GM10266 (cell line): ENCODE measurements around the gene RAI1.
A peak's percentile ranks its signal among the peaks of the same experiment; 100 is the strongest.

Experiments used
- DNase-seq: peaks from one replicate; pipeline ENCODE4 v3.0.0; 2012; ENCODE audit errors: extremely low spot score
- TF ChIP-seq, protein P1 (sequence below): IDR thresholded peaks from 2 replicates; pipeline ENCODE4 v1.5.1; 2012; ENCODE audit warnings: mild to moderate bottlenecking, low read depth; ENCODE audit not compliant: control insufficient read depth, insufficient read depth; ENCODE audit errors: missing control alignments

RAI1 gene

DNA sequence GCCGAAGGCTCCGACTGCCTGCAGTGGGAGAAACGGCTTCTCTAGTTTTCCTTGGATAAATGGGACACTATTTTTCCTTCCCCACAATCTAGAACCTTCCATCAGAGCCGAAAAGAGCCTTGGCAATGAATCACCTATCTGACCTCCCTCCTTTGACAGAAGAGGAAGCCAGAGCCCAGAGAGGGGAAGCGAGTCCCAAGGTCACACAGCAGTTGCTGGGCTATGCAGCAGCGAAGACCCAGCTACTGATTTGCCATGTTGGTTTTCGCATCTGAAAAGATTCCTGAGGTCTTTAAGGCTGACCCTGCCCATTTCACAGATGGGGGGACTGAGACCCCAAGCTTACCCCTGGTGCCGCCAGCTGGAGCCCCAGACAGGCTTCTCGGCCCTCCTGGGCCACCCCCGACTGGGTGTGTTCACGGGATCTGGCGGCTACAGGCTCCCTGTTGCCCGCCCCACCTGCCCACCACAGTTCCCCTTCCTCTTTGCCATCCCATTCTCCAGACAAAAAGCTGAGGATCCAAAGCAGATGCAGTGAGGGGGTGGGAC, 45.9 kb downstream of the RAI1 start:
- TF ChIP-seq, protein P1, sequence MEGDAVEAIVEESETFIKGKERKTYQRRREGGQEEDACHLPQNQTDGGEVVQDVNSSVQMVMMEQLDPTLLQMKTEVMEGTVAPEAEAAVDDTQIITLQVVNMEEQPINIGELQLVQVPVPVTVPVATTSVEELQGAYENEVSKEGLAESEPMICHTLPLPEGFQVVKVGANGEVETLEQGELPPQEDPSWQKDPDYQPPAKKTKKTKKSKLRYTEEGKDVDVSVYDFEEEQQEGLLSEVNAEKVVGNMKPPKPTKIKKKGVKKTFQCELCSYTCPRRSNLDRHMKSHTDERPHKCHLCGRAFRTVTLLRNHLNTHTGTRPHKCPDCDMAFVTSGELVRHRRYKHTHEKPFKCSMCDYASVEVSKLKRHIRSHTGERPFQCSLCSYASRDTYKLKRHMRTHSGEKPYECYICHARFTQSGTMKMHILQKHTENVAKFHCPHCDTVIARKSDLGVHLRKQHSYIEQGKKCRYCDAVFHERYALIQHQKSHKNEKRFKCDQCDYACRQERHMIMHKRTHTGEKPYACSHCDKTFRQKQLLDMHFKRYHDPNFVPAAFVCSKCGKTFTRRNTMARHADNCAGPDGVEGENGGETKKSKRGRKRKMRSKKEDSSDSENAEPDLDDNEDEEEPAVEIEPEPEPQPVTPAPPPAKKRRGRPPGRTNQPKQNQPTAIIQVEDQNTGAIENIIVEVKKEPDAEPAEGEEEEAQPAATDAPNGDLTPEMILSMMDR, result no peak
- no peak for DNase-seq

DNA sequence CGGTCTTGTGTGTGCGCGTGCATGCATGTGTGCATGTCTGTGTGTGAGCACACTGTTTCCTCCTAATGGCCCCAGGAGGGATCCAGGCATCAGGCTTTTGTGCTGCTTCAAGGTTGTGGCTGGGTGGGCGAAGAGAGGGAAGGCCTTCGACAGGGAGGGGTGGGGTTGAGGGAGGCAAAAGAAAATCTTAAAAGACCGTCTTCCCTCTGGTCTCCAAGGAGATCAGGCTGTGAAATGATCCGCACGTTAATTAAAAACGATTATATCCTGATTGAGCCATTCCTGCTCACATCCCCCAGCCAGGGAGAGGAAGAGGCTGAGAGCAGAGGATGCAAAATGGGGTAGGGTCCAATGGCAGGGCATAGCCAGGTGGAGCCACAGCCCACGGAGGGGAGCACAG, 46.9 kb downstream of the RAI1 start:
- DNase-seq, result no peak

DNA sequence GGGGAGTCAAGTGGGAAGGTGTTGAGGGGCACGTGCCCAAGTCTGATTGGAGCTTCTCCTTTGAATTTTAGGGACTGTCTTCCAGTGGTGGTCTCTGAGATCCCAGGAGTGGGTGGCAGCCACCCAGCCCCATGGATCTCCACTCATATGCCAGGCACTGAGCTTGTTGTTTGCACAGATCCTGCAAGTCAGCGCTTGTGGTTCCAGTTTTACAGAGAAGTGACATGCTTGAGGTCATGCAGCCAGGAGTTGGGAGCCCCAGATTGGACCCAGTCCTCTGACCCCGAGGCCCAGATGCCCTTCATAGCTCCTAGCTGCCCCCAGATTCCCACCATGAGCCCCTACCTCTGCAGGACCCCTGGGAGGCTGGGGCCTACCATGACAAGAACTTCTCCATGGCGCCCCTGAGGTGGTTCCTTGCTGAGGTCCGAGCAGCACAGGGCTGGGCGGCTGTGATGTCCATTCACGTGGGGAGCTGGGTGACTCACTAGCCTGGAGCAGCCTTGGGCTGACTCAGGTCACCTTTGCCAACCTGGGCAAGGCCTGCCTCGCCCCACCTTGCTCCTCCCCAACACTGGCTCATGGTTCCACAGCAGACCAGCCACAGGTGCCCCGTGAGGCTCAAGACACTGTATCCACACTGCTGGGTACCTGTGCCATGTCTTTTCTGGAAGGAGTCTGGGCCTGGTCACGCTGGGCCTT, 47.4 kb downstream of the RAI1 start:
- TF ChIP-seq, protein P1, result no peak
- no peak for DNase-seq

More for the DNA sequence above, 46.9 kb downstream of the RAI1 start:
- TF ChIP-seq, protein P1, result no peak

DNA sequence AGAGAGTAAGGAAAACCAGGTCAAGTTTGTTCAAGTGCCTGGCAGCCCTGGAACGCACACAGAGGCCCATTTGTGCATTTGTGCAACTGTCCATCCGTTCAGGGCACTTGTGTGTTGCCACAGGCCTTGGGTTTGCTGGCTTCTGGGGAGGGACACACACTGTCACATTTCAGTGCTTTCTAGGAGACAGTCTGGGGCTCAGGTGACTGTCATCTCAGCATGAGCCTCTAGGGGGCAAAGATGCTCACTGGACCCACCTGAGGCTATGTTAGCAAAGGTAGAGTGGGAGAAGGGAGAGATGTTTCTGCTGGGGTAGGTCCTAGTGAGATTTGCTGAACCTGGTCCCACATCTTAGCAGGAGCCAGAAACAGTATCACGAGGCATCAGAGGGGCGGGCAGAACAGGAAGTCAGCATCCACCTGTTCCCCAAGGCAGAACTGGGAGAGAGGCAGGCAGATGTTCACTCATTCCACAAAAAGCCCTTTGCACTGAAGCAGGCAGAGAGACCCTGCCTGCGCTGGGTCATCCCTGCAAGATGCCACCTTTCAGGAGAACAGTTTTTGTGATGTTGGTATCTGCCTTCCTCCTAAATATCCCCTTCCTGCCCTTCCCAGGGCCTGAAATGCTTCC, 48.5 kb downstream of the RAI1 start:
- TF ChIP-seq, protein P1, result peak; percentile 75
- peak; percentile 78 for DNase-seq

DNA sequence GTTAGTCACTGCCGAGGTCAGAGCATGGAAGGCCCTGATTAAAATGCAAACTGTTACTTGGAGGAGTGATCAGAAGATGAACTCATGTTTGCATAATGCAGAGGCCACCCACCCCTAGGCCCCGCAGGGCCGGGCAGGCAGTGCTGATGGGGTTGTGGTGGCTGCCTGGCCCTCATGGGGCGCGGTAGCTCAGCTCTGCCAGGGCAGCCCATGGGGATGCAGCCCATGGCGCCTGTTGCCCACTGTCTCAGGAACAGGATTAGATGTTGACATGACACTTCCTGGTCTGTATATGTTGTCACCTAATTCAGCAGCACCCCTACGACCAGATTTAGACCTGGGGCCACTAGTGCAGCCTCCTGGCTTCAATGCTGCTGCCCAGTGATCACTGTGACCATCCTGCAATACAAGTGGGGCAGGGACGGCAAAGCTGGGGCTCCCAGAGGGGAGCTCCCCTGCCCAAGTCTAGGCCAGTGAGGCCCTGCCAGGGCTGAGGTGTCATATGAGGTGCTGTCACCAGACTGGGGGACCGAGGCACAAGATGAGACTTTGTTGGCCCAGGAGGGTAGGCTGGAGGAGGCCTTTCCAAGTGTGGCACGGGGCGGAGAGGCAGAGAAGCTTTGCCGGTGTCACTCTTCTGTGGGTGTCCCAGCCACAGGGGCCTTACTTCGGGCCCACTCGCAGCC, 49.1 kb downstream of the RAI1 start:
- TF ChIP-seq, protein P1, result no peak
- no peak for DNase-seq

DNA sequence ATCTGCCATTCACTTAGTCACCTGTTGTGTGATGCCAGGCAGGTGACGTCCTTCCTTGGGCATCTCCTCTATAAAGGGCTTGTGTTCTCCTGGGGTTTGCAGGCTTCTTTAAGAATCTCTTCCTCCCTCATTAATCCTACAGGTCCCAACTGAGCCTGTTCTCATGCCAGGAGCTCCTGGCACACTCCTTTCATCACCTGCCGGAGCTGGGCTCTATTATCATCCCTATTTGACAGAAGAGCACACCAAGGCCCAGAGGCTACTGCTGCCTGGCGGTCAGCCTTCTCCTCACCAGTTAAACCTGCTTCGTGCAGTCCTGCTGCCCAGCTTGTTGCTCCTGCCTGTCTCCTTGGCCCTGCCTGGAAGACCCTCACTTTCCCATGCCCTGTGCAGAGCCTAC, 51.2 kb downstream of the RAI1 start:
- no peak for DNase-seq
- TF ChIP-seq, protein P1, result no peak
